SH-SY5Y (cell line): ENCODE results near the gene MAP3K5.

Experiments
- GATA2 ChIP-seq: IDR thresholded peaks from 2 replicates; pipeline ENCODE4 v1.6.1; 2011; ENCODE audit warnings: mild to moderate bottlenecking, low read depth, low read length
- GATA3 ChIP-seq: IDR thresholded peaks from 2 replicates; pipeline ENCODE4 v1.6.1; 2011; ENCODE audit warnings: low read depth, mild to moderate bottlenecking, low read length, moderate library complexity

GRCh38 chr6:136669299-136669699 lies 123.0 kb downstream of the MAP3K5 start:
- TF ChIP-seq GATA2: no peak
- no peak for TF ChIP-seq GATA3
